ENCODE measurements around the gene MPZL2. TPM values are rescaled to one million over a fixed set of nuclear protein-coding genes. Genes with fewer than 3 reads are reported as not detected.

MPZL2 gene
- total and polyA plus RNA-seq, 2 of the 8 experiments (the other 6 are each of a cell fraction or from before 2014, with no cell fraction given), result 2.4 to 3.2 TPM

DNA sequence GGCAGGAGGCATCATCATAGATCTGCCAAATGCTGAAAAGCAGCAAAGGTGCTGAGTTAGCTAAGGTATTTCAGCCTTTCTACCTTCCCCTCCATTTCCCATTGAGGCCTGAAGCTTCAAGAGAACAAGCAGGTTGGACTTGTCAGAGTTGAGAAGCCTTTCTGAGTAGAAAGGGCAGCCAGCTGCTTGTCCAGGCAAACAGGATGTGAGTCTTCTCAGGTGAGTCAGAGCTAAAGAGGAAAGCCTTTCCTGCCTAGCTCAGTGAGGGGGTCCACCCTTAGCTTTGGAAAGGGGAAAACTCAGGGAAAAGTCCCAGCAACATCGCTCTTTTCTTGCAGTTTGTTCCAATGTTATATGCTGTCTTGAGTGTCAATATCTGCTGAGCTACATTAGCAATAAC is 13.2 kb upstream of the MPZL2 start:
- Histone ChIP-seq H4K91ac (replicated peaks; ENCODE audit: insufficient read length, low read length) (no peak overlapping the region), H3K4ac (replicated peaks; ENCODE audit: insufficient read length, low read depth, low read length) (no peak overlapping the region), H3K4me1 (replicated peaks in 1 of 4; ENCODE audit: control insufficient read depth in 3 of 4, insufficient read depth in 4 of 4, low read length in 3 of 4) (no peaks in the 10 kb centered on the region), H3K9me3 (ENCODE audit: insufficient read depth in 2 of 2, low read depth in 1 of 2, low read length in 1 of 2) (no peaks in the 10 kb centered on the region), H2AK5ac (ENCODE audit: low read depth, low read length) (no peak overlapping the region), H3K27me3 (replicated peaks in 1 of 4; ENCODE audit: control insufficient read depth in 3 of 4, extremely low read depth in 1 of 4, insufficient read depth in 3 of 4, low read length in 3 of 4) (no peaks in the 10 kb centered on the region), H4K5ac (ENCODE audit: insufficient read length, low read depth, low read length) (no peak overlapping the region), H4K8ac (ENCODE audit: extremely low read depth, insufficient read depth, low read length) (no peak overlapping the region), H3K79me1 (ENCODE audit: low read depth, low read length) (no peaks in the 10 kb centered on the region), H3K14ac (ENCODE audit: insufficient read length) (no peak overlapping the region), H3K36me3 (ENCODE audit: control insufficient read depth in 2 of 4, insufficient read depth in 4 of 4, low read length in 3 of 4) (no peaks in the 10 kb centered on the region), H2BK5ac (ENCODE audit: low read depth, low read length) (no peak overlapping the region), H2BK15ac (ENCODE audit: low read length) (no peak overlapping the region), H3K4me2 (ENCODE audit: insufficient read depth in 1 of 2, low read depth in 2 of 2, low read length in 2 of 2) (no peak overlapping the region), H3K18ac (ENCODE audit: extremely low read depth, low read length) (no peak overlapping the region), H3K56ac (replicated peaks; ENCODE audit: insufficient read length, low read depth, low read length) (no peak overlapping the region), H4K20me1 (replicated peaks in 1 of 2; ENCODE audit: control insufficient read depth in 1 of 2, insufficient read depth in 2 of 2, low read length in 2 of 2) (no peaks in the 10 kb centered on the region), H3K79me2 (ENCODE audit: control insufficient read depth in 1 of 2, insufficient read depth in 2 of 2, low read length in 2 of 2) (no peaks in the 10 kb centered on the region), H3K27ac (ENCODE audit: low read depth, low read length) (no peak overlapping the region), H2BK12ac (ENCODE audit: low read depth, low read length) (no peak overlapping the region), H2AFZ (ENCODE audit: low read length) (peak overlapping the region; percentile 62; the same call in 1 of the 2 replicates), H3K23me2 (ENCODE audit: low read depth, low read length) (no peaks in the 10 kb centered on the region), H2BK20ac (ENCODE audit: low read length) (no peak overlapping the region), H3K4me3 (ENCODE audit: extremely low read depth in 1 of 4, insufficient read depth in 2 of 4, low read depth in 3 of 4, low read length in 4 of 4) (no peak overlapping the region), H2BK120ac (replicated peaks; ENCODE audit: low read depth, low read length) (no peak overlapping the region), H3K9ac (replicated peaks in 1 of 4; ENCODE audit: extremely low read depth in 1 of 4, low read depth in 3 of 4, low read length in 3 of 4) (no peak overlapping the region; a peak in 1 of 7 replicates), H3K23ac (ENCODE audit: insufficient read length) (no peak overlapping the region)
- no peak for DNase-seq (ENCODE audit: low read depth in 1 of 2, low spot score in 2 of 2)
- CTCF ChIA-PET (ENCODE audit: partially characterized antibody), result interaction anchor here (0.9 to 2.5 kb wide), 6 partner anchors 10 to 106 kb away, joined by 3 to 15 read pairs (median 5); partner anchors contain the start of gene MPZL2
- WGBS, 2 experiments (ENCODE audit: extremely low coverage in 1 of 2, insufficient coverage in 1 of 2, insufficient read length in 1 of 2, insufficient replicate concordance in 2 of 2, low coverage in 1 of 2, low lambda C conversion rate in 2 of 2, missing lambda C conversion rate in 1 of 2), result 93% methylated on average over 1 of the region's 1 CpG; no CpG with 5 or more reads in 1 of the 2 experiments
- FAIRE-seq, result no peak
- POLR2A ChIA-PET (ENCODE audit: partially characterized antibody), result interaction anchor here (0.9 kb wide), 1 partner anchor 13 kb away, joined by 5 read pairs; the partner anchor contains the start of gene MPZL2
- TF ChIP-seq BCL11A (IDR thresholded peaks at IDR 0.05; ENCODE audit: low read depth in 2 of 2, low read length in 2 of 2) (no peak), POLR2AphosphoS5 (IDR thresholded peaks at IDR 0.05; ENCODE audit: low read depth, low read length) (no peak), POU5F1 (IDR thresholded peaks at IDR 0.05; ENCODE audit: low read depth, low read length) (no peak)

Data from H1 (cell line).